ENCODE results near the gene NTN1.
A peak's percentile ranks its signal among the peaks of the same experiment; 100 is the strongest.
"Not testable (repeated sequence)": the region's sequence is repeated elsewhere in the genome, so short reads cannot be mapped to it uniquely, and the experiment has no call there.

The NTN1 gene
- 0 to 16.9 (median 0.21) reads per million in 18 experiments for total RNA-seq

- DNase-seq: peak in 1 of 2 donors; percentile 21
These were observed at the start of gene NTN1 for GRCh38 chr17:9021158-9021991. Gene NTN1, plus strand, starts transcription at chr17:9021510. Its CDS starts 864 bp downstream, at chr17:9022374.

DNA sequence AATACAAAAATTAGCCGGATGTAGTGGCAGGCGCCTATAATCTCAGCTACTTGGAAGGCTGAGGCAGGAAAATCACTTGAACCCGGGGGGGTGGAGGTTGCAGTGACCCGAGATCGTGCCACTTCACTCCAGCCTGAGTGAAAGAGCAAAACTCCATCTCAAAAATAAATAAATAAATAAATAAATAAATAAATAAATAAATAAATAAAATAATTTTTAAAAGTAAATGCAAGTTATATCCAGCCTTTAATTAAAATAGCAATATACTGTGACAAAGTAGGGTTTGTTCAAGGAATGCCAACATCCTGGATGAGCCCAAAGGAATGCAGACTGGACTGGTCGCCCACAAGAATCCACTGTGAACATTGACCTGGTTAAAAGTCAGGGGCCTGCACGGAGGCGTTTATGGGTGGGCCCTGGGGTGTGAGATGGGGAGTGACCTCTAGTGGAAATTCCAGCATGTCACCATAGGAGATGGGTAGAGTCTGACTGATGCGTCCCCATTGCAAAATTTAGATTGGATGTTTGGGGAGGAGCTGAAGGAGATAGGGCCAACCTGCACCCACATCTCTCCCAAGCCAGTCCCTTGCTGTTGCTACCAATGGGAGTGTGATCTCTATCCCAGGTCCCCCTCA is 46.1 kb upstream of the NTN1 start:
- peak in 1 of 2 donors; percentile 34 for DNase-seq

GRCh38 chr17:8976638-8977037 is 44.7 kb upstream of the NTN1 start:
- no peak for DNase-seq

GRCh38 chr17:8979715-8980114 is 41.6 kb upstream of the NTN1 start:
- DNase-seq: no peak

- DNase-seq: no peak
These were observed 39.9 kb upstream of the NTN1 start for GRCh38 chr17:8981443-8981842.

DNA sequence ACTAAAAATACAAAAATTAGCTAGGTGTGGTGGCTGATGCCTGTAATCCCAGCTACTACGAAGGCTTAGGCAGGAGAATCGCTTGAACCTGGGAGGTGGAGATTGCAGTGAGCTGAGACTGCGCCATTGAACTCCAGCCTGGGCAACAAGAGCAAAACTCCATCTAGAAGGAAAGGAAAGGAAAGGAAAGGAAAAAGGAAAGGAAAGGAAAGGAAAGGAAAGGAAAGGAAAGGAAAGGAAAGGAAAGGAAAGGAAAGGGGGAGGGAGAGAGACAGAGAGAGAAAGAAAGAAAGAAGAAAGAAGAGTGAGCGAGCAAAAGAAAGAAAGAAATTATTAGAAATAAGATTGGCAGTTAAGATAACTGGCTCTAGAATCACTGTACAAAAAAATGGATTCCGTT is 37.1 kb upstream of the NTN1 start:
- not testable (repeated sequence) for DNase-seq

DNA sequence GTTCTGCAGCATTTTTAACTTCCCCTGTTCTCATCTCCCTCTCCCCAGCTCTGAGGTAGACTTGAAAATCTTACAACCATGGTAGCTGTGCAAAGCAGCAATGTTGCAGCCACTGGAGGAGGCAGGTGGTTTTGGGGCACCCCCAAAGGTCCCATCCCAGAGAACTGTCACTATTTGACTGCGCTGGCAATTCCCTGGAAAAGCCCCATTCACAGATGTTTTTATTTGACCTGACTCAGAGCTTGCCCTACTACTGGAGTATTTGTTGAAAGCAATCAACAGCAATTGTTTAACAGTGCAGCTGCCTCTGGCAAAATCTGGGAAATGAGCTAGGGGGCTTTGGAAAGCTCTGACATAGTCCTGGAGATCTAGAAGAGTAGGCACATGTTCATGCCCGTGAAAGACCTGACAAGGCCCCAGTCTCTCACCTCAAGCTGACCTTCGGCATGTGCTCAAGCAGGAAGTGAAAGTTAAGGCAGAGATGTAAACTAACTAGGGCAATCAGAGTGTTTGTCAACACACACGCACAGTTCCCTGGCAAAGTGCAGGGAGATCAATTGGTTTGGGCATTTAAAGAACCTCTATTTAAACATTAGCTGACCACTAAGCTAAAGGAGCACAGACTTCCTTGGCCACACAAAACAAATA is 36.1 kb upstream of the NTN1 start:
- peak; percentile 51 to 66 for DNase-seq

DNA sequence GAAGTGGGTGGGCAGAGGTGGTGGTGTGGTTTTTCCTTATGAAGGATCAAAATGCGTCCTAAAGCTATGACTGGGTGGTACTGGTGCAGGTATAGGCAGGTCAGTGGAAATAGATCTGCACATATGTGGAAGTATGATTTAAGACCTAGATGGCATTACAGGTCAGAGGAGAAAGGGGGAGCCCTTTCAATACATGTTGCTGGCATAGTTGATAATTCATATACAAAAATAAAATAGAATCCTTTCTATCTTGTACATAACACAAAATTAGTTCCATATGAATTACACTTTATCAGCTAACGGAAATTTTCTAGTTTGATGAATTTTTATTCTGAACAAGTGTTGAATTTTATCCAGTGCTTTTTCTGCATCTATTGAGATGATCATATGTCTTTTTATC is 35.0 kb upstream of the NTN1 start:
- no peak for DNase-seq

DNA sequence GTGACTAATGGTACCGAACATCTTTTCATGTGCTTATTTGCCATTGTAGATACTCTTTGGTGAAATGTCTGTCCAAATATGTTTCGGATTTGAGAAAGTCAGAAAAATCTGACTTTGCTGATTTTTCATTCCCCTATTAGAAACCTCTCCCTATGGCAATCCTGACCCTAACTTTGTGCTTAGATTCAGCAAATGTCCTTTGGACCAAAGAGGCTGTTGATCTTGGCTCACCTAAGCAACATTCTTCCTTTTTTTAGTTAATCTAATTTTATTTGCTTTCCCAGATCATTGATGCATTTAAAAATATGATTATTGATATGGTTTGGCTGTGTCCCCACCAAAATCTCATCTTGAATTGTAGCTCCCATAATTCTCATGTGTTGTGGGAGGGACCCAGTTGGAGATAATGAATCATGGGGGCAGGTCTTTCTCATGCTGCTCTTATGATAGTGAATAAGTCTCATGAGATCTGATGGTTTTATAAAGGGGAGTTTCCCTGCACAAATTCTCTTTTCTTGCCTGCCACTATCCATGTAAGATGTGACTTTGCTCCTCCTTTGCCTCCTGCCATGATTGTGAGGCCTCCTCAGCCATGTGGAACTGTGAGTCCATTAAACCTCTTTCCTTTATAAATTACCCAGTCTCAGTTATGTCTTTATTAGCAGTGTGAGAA is 32.9 kb upstream of the NTN1 start:
- DNase-seq: not testable (repeated sequence)

DNA sequence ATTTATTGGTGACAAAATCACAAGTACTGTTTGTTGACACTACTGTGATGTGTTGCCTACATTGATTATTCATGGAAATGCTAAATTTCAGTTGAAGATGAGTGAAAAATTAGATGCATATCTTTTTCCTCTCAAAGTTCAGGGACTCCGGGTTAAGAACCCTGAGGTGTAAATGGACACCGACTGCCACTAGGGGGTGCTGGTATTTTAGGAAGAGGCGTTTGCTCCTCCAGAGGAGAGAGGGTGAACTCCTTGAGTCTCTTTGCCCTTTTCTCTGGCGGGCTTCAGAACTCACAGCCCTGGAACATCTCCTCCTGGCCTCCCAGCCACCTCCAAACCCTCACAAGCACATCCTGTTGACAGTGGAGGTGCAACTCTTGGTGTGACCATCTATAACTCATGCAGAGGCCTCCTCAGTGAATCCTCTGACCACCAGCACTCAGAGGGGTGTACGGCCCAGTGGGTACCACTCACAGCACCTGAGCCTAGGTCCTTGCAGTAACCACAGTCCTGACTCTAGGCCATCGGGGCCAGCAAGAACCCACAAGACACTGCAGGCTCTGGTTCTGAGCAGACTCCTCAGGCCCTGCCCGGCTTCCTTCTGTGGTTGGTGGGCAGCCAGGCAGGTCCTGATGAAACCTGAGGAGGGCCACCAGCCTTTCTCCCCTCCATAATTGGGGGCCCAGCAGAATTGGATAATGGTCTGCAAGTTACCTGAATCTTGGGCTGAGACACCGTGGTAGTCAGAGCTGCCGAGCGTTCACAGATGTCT is 29.6 kb upstream of the NTN1 start:
- DNase-seq: peak; percentile 80

DNA sequence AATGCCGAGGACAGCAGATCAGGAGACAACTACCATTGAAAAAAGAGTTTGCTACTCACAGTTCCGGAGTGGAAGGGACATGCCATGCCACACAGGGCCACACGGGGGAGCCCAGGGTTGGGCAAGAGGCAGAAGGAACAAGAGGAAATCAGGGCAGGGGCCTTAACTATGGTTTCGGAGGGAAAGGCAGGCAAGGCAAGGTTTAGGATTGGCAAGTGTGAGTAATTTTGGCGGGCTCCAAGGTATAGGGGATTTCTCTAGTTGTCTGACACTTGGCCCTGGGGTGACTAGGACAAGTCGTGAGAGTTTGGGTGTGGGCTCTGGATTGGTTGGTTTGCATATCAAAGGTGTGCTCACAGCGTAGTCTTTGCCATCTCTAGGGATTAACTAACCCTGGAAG is 27.0 kb upstream of the NTN1 start:
- peak; percentile 71 to 73 for DNase-seq

DNA sequence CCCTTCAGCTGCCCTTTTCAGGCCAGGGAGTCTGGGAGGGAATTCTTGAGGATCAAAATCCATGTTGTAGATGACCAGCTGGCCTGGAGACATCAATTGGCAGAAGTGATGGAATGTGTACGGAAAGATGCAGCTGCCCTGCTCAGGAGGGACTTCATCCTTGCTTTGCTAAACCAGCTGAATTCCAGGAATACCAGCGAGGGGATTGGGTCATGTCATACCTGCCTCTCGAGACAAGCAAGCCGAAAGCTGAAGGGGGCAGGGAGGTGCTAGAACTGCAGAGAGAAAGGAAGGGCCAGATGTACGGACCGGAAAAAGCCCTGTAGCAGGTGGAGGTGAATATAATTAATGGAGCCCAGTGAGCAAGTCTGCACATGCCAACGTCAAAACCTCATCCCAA is 25.6 kb upstream of the NTN1 start:
- DNase-seq: no peak

- peak; percentile 74 to 80 for DNase-seq
These were observed 23.2 kb upstream of the NTN1 start for GRCh38 chr17:8997994-8998628.

GRCh38 chr17:9001559-9001958 is 19.8 kb upstream of the NTN1 start:
- peak in 1 of 2 donors; percentile 37 for DNase-seq

- no peak for DNase-seq
These were observed 19.1 kb upstream of the NTN1 start for GRCh38 chr17:9002227-9002605.

DNA sequence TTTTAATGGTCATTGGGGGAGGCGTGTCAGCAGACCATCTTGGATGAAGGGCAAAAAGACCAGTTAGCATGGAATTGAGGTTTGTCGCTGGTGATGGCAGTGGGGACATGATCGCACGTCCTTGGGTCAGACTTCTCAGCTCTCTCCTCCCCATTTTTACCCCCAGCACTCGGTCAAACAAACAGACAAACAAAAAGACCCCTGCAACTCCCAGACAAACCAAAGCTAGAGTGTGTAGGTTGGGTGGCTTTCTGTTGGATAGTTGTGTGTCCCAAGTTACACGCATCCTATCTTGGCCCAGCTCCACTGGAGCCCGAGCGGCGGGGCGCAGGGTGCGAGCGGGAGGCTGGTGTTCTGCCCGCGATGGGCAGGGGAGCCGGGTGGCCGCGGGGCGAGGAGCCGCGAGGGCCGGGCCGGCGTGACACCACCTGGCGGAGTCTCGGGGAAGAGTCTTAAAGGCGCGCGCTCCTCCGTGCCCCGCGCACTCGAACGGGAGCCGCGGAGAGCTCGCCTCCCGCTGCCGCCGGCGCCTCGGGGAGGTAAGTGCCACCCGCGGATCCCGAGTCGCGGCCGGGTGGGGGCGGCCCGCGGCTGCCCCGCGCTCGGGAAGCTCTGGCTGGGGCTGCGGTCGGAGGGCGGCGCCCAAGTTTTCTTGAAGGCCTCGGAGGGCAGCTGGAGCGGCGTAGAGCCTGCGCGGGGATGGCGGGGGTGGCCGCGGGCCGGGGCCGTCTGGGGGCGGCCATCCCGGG is 18.5 kb upstream of the NTN1 start:
- DNase-seq: no peak

DNA sequence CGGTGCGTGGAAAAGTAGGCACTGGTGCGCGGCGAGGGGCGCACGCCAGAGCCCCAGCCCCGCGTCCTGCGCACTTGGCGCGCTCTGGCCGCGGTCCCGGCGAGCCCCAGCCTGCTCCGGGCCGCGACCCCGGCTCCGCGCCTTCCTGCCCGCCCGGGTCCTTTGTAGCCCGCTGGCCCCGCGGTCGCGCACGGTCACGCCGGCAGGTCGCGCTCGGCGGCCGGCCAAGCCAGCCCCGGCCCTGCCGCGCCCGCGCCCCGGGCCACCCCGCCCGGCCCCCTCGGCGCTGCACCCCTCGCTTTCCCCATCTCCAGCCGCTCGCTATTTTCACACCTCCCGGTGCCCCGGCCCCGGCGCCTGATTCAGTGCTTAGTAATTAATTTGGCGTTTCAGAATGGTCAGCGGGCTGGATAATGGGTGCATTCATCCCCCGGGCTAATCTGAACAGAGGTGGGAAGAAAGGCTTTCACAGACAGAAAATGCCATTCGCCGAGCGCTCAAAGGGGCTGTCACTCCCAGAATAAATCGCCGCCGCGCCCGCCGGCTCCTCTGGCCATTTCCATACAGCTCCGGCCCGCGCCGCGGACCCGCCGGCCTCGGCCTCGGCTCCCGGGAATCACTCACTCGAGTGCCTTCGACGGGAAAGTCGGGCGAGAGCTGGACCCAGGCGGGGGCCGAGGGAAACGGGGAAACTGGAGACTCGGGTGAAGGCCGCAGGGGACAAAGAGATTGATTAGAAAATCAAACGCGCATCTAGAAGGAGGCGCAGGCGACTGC is 17.8 kb upstream of the NTN1 start:
- DNase-seq: no peak

- DNase-seq: no peak
These were observed 17.0 kb upstream of the NTN1 start for GRCh38 chr17:9004132-9004960.

DNA sequence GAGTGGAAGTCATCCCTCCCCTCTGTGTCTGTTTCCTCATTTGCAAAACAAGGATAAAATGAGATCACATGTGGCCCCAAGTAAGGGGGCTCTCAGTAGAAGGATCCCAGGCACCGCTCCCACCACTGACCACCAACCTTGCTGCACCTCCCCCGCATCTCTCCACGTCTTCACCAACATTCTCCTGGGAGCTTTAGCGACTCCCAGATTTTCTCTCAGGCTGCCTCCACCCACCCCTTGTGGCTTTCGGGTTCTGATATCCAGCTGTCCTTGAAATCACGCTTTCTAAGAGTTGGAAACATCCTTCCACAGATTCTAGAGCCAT is 16.4 kb upstream of the NTN1 start:
- DNase-seq: no peak
